Esophagus muscularis mucosa (tissue), 4 donors: ENCODE measurements around the gene WDFY4. TPM values are rescaled to one million over a fixed set of nuclear protein-coding genes. Genes with fewer than 3 reads are reported as not detected.

Experiments
- DNase-seq: peaks from one replicate; pipeline ENCODE4 v3.0.0-alpha.2; 2017; ENCODE audit errors: extremely low spot score
- H3K27ac ChIP-seq, 4 donors: fragments of 200-600 bp; sonication (generic); replicated peaks in 1 of 4; 1 replicate in 3 of 4; 2 replicates in 1 of 4; pipeline ENCODE4 v1.5.1; 2016 to 2019; ENCODE audit warnings: mild to moderate bottlenecking in 1 of 4
- H3K27me3 ChIP-seq, 4 donors: fragments of 200-600 bp; sonication (generic); one replicate each; pipeline versions ENCODE4 v1.5.1 to v1.6.0; 2016 to 2019
- H3K36me3 ChIP-seq, 4 donors: fragments of 200-600 bp; sonication (generic); one replicate each; pipeline ENCODE4 v1.5.1; 2016 to 2019
- H3K4me1 ChIP-seq, 4 donors: fragments of 200-600 bp; sonication (generic); one replicate each; pipeline ENCODE4 v1.5.1; 2016 to 2019
- H3K4me3 ChIP-seq, 4 donors: fragments of 200-600 bp; sonication (generic); 1 replicate in 2 of 4; 2 replicates in 2 of 4; pipeline ENCODE4 v1.5.1; 2016 to 2019; ENCODE audit warnings: mild to moderate bottlenecking in 4 of 4, moderate library complexity in 1 of 4
- H3K9me3 ChIP-seq, 4 donors: fragments of 200-600 bp; sonication (generic); 1 replicate in 3 of 4; 2 replicates in 1 of 4; pipeline ENCODE4 v1.5.1; 2016 to 2019
- CTCF ChIP-seq, 3 experiments: fragments of 200-600 bp in 2 of 3; fragments of 450-650 bp in 1 of 3; sonication (generic) in 2 of 3; IDR thresholded peaks; one replicate each; pipeline ENCODE4 v1.5.1; 2017 to 2019; ENCODE audit warnings: antibody characterized with exemption in 3 of 3, mild to moderate bottlenecking in 2 of 3, moderate library complexity in 1 of 3
- EP300 ChIP-seq: sonication (generic); formaldehyde crosslinking; IDR thresholded peaks from one replicate; pipeline ENCODE4 v1.6.1; 2017; ENCODE audit warnings: antibody characterized with exemption
- POLR2A ChIP-seq: fragments of 450-650 bp; IDR thresholded peaks from one replicate; pipeline ENCODE4 v1.6.1; 2017; ENCODE audit warnings: antibody characterized with exemption, moderate library complexity, mild to moderate bottlenecking, low read depth
- POLR2AphosphoS5 ChIP-seq, 2 donors: sonication (generic); formaldehyde crosslinking; IDR thresholded peaks; one replicate each; pipeline ENCODE4 v1.6.1; 2017; ENCODE audit warnings: antibody characterized with exemption in 2 of 2
- WGBS: methylation state at CpG from one replicate; pipeline ENCODE4 v1.1.5; 2018; 5-methylcytosine and 5-hydroxymethylcytosine counted together
- intact Hi-C: fragments of 100-400 bp; cut with DNase I; formaldehyde crosslinking; loops from one replicate; pipeline ENCODE4 v1.15.1; 2023
- total RNA-seq, 4 donors: library from RNA; depleted of rRNA; stranded (reverse); fragments of >200 nt; gene quantifications; one replicate each; pipeline versions ENCODE4 v1.1.0 to v1.2.1, GENCODE V29; 2016

WDFY4 gene
- total RNA-seq, 4 donors from 2014 or later: 2.3 to 7.3 (median 5.2) TPM

- Histone ChIP-seq H3K4me3 (no peak overlapping the region), H3K9me3 (no peaks in the 10 kb centered on the region), H3K27me3 (no peaks in the 10 kb centered on the region), H3K27ac (peak overlapping the region in 1 of 4 donors; percentile 51), H3K36me3 (peaks cover 3 to 14% (median 12%) of the 10 kb centered on the region in 4 donors), H3K4me1 (peaks cover 7 to 20% (median 13%) of the 10 kb centered on the region in 4 donors)
- DNase-seq: no peak
- TF ChIP-seq EP300 (no peak), POLR2A (no peak), CTCF (IDR thresholded peaks at IDR 0.05) (no peak), POLR2AphosphoS5 (IDR thresholded peaks at IDR 0.05) (no peak)
- 59% methylated on average over 2 of the region's 2 CpGs for WGBS
- intact Hi-C loops: no loop called here
Measured at GRCh38 chr10:49023071-49023470, 338.4 kb downstream of the WDFY4 start.

- Histone ChIP-seq H3K27me3 (no peaks in the 10 kb centered on the region), H3K9me3 (no peaks in the 10 kb centered on the region), H3K36me3 (peaks cover 3 to 9% (median 7%) of the 10 kb centered on the region in 4 donors), H3K4me1 (peaks cover 7 to 20% (median 13%) of the 10 kb centered on the region in 4 donors), H3K27ac (peak overlapping the region; percentile 40 to 65 (median 52)), H3K4me3 (no peak overlapping the region)
- DNase-seq: no peak
- intact Hi-C loops: no loop called here
- TF ChIP-seq POLR2A (no peak), POLR2AphosphoS5 (IDR thresholded peaks at IDR 0.05) (no peak), EP300 (no peak), CTCF (IDR thresholded peaks at IDR 0.05) (no peak)
- 41% methylated on average over 5 of the region's 5 CpGs for WGBS
Measured at GRCh38 chr10:49023752-49024151, 339.1 kb downstream of the WDFY4 start.

- H3K27me3 ChIP-seq: no peaks in the 10 kb centered on the region
- H3K36me3 ChIP-seq: peaks cover 0 to 2% (median under 1%) of the 10 kb centered on the region in 4 donors
- WGBS: 77% methylated on average over 3 of the region's 3 CpGs
- no peaks in the 10 kb centered on the region for H3K9me3 ChIP-seq
- peaks cover 7 to 20% (median 13%) of the 10 kb centered on the region in 4 donors for H3K4me1 ChIP-seq
- intact Hi-C loops: no loop called here
- TF ChIP-seq EP300 (no peak), POLR2A (no peak), POLR2AphosphoS5 (IDR thresholded peaks at IDR 0.05) (no peak), CTCF (IDR thresholded peaks at IDR 0.05) (no peak)
- H3K4me3 ChIP-seq: no peak overlapping the region
- no peak for DNase-seq
- H3K27ac ChIP-seq: peak overlapping the region in 3 of 4 donors; percentile 51 to 65 (median 54)
Measured at GRCh38 chr10:49024484-49024883, 339.8 kb downstream of the WDFY4 start.

GRCh38 chr10:49025347-49025983 is 340.8 kb downstream of the WDFY4 start:
- TF ChIP-seq POLR2A (no peak), POLR2AphosphoS5 (IDR thresholded peaks at IDR 0.05) (no peak), CTCF (IDR thresholded peaks at IDR 0.05) (no peak), EP300 (no peak)
- peaks cover 0 to 9% (median 3%) of the 10 kb centered on the region in 4 donors for H3K36me3 ChIP-seq
- no peaks in the 10 kb centered on the region for H3K27me3 ChIP-seq
- H3K27ac ChIP-seq: no peak overlapping the region
- peaks cover 7 to 20% (median 13%) of the 10 kb centered on the region in 4 donors for H3K4me1 ChIP-seq
- WGBS: 100% methylated on average over 2 of the region's 7 CpGs
- no peak for DNase-seq
- no peak overlapping the region for H3K4me3 ChIP-seq
- intact Hi-C loops: no loop called here
- no peaks in the 10 kb centered on the region for H3K9me3 ChIP-seq

- no peak overlapping the region for H3K4me3 ChIP-seq
- H3K9me3 ChIP-seq: no peaks in the 10 kb centered on the region
- H3K27me3 ChIP-seq: no peaks in the 10 kb centered on the region
- DNase-seq: peak; percentile 50
- WGBS: 97% methylated on average over 2 of the region's 2 CpGs
- H3K36me3 ChIP-seq: peaks cover 0 to 9% (median 3%) of the 10 kb centered on the region in 4 donors
- no peak for TF ChIP-seq CTCF (IDR thresholded peaks at IDR 0.05)
- no peak for TF ChIP-seq POLR2AphosphoS5 (IDR thresholded peaks at IDR 0.05)
- no peak for TF ChIP-seq EP300
- no peak for TF ChIP-seq POLR2A
- no peak overlapping the region for H3K27ac ChIP-seq
- intact Hi-C loops: no loop called here
- H3K4me1 ChIP-seq: peaks cover under 1 to 14% (median 9%) of the 10 kb centered on the region in 4 donors
Measured at GRCh38 chr10:49028639-49029038, 344.0 kb downstream of the WDFY4 start.
